GM21619 (cell line): ENCODE data around the gene BANP.
"Not testable (repeated sequence)": the region's sequence is repeated elsewhere in the genome, so short reads cannot be mapped to it uniquely, and the experiment has no call there.

Experiments used
- ATAC-seq: cut with Tn5 transposase; IDR thresholded peaks from one replicate; pipeline ENCODE4 v1.9.1; 2021; ENCODE audit not compliant: unreplicated experiment

The BANP gene

DNA sequence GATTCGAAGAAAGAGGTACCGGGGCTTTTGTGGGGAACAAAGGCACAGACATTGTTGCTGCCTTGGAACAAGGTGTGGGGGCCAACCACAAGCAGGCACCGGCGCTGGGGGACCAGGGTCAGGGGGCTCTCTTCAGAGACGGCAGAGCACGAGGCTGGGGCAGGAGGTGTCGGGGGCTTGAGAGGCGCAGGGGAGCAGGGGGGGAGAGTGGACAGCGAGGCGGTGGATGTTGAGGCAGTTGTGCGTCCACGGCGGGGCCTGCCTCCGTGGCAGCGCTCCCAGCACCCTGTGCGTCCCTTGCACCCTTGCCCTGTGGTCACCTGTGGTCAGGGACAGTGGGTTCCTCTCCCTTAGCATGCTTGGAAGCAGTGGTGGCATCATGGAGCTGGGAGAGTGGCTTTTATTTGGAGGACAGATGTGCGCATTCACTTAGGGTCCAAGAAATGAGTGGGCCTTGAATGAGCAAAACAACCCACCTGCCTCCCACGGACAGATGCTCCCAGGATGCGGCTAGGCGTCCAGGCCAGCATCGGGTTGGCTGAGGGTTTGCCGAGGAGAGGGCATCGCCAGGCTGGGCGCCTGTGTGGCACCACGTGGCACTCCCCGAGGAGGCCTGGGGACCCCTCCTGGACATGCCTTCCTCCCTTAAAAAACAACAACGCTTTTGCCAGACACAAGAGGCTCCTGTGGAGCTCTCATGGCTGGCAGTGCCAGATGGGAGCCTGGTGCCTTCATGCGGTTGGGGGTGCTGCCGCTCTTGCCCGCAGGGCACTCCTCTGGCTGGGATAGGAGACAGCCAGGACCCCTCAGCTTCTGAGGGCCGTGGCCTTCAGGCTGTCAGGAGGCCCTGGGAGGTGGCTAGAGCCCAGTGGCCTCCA is 113.0 kb downstream of the BANP start:
- ATAC-seq: no peak

GRCh38 chr16:88064889-88065746 is 113.9 kb downstream of the BANP start:
- no peak for ATAC-seq

DNA sequence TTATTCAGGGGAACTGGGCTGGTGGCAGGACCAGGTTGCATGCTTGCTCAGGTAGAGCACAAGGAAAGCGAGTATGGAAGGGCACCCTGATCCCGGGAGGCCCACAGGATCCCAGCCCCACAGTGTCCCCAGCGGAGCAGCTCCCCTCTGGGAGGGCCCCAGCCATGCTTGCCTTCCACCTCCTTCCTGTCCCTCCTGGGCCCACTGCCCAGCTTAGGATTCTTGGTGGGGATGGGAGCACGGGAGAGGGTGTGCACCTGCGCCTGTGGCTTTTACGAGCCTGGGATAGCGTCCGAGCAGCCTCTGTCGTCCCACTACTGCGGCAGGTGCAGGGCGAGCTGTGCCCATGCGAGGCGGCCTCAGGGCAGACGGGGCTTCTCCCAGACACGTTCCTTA is 114.5 kb downstream of the BANP start:
- ATAC-seq: no peak

- no peak for ATAC-seq
Measured at GRCh38 chr16:88066234-88066633, 115.0 kb downstream of the BANP start.

- no peak for ATAC-seq
Measured at GRCh38 chr16:88066680-88067529, 115.7 kb downstream of the BANP start.

DNA sequence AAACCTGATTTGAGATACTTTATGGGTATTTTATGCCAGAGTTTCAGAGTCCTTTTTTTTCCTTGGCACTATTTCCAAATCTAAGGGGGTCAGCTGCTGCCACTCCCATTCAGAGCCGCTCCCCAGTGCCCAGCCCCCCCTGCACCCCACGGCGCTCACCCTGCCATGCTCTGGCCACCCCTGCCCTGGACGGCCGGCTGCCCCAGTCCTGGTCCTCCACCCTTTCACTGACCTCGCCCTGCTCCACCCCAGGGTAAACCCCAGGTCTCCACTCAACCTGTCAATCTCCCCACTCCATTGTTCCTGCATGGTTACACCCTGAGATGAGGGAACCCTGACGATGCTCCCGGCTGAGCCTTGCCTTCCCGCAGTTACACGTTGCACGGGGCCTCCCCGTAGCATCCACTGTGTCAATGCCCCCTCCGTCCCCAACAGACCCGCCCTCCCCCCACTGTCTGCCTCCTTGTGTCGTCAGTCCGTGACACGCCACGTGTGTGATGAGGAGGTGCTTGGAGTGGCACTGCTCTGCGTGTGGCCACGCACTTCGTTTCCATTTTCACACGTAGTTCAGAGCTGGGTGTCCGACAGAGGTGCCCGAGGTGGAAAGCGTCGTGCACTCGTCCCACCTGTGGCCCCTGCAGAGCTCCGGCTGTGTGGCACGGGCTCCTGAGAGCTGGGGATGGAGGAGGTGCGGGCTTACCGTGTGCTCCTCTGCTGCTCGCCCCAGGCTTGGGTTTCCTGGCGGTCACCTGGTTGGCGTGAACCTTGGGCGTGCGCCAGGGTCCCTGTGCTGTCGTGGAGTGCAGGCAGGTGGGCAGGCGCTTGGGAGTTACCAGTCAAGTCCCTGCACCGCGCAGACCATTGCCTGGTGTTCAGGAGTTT is 116.5 kb downstream of the BANP start:
- ATAC-seq: no peak

DNA sequence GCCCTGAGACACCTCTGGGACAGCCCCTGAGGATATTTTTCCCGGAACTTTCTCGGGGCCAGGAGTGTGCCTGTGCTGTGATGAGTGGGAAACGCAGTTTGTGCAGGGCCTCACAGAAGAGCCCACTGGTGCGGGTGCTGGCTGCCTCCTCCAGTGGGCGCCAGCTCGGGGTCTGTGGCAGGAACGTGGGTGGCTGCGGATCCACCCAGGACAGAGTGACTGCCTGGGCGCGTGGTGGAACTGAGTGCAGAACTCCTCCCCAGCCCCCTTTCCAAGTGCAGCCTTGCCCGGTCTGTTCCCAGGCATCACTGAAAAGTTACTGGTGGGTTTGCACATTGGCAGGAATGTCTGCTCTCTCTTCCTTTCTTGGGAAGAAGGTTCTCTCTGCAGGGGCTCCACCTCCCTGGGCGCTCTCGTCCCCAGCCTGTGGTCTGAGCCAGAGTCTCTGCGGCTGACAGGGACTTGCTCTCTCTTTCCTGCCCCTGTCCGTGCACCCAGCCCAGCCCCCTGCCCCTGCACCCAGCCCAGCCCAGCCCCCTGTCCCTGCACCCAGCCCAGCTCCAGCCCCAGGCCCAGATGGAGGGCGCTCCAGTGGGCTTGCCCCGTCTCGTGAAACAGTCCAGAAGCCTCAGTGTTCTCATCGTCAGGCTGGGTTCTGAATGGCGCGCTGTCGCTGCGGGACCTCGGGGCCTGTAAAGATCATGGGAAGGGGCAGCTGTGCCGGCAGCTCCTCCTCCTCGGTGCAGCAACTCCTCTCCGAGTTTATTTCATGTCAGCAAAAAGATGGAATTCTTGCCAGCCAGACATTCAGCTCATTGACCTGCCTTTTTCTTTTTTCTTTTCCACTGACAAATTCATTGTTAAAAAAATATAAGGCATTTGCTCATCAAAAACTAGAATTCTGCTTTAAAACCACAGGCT is 117.5 kb downstream of the BANP start:
- ATAC-seq: no peak

GRCh38 chr16:88069397-88070168 is 118.3 kb downstream of the BANP start:
- ATAC-seq: peak; percentile 88

GRCh38 chr16:88070341-88070740 is 119.1 kb downstream of the BANP start:
- ATAC-seq: no peak

DNA sequence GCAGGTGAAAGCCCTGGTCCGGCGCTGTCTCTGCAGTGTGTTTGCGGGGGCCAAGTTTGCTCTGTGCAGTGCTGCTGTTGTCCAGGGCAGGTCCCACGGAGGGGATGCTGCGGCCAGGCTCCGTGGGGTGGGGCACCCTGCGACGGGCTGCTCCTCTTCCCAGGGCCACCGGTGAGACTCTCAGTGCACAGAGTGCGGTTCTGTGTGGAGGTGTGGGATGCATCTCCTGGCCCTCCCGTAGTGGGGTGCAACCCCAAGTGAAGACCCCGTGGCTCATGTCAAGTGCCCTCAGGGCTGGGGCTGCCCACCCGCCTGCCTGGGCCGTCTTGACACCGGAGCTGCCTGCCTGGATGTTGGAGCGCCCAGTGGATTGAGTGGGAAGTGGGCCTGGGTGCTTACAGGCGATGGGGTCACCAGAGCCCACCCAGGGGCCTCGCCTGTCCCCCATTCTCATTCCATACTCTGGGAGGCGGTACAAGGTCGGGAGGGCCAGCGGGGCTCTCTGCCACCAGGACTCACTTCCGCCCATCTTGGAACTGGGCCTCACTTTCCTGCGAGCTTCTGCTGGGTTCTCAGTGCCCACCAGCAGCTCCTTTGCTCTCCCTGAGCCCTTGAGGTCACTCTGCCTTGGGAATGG is 119.9 kb downstream of the BANP start:
- no peak for ATAC-seq

GRCh38 chr16:88071908-88072307 is 120.7 kb downstream of the BANP start:
- no peak for ATAC-seq

DNA sequence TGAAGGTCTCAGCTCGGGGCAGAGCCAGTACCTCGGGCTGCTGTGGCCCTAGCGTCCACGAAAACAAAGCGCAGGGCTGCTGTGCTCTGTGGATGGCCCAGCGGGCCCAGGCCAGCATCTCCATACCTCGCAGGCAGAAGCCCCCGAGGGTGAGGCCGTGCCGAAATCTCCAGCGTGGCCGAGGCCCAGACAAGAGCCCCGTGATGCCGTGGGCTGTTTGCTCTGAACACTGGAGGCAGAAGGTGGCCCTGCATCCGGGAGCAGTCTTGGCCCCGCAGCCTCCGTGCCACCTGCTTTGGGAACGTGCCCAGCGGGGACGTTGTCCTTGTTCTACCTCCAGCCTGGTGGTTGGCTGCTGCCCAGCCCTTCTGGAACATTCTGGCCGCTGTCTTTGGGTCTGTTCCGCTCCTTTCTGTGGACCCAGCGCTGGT is 121.4 kb downstream of the BANP start:
- ATAC-seq: no peak

- ATAC-seq: no peak
Measured at GRCh38 chr16:88073201-88073721, 122.0 kb downstream of the BANP start.

- ATAC-seq: no peak
Measured at GRCh38 chr16:88074041-88074440, 122.8 kb downstream of the BANP start.

GRCh38 chr16:88076211-88076931 is 125.1 kb downstream of the BANP start:
- no peak for ATAC-seq

- ATAC-seq: not testable (repeated sequence)
Measured at GRCh38 chr16:88076932-88077320, 125.7 kb downstream of the BANP start.
